Measurements from ENCODE around the gene PABPN1. TPM values are rescaled to one million over a fixed set of nuclear protein-coding genes. Genes with fewer than 3 reads are reported as not detected.

PABPN1 gene
- total and polyA plus RNA-seq, 9 of the 15 experiments (the other 6 are each of a cell fraction or from before 2014, with no cell fraction given): 32.6 to 388 (median 178) TPM

GRCh38 chr14:23286020-23286901 lies 35.0 kb upstream of the PABPN1 start, which contains the start of gene HOMEZ (continued):
- no peak for TF ChIP-seq DLX4 (CRISPR knock-in tag; IDR thresholded peaks at IDR 0.05)
- no peak; the same call in 1 of the 2 replicates for TF ChIP-seq ZNF263 (CRISPR knock-in tag; IDR thresholded peaks at IDR 0.05; ENCODE audit: borderline replicate concordance)
- peak; percentile 89; the same call in 1 of the 2 replicates for TF ChIP-seq ZNF830 (CRISPR knock-in tag; IDR thresholded peaks at IDR 0.05)
- TF ChIP-seq STAG1 (CRISPR knock-in tag; IDR thresholded peaks at IDR 0.05; ENCODE audit: borderline replicate concordance): no peak
- no peak for TF ChIP-seq E2F5 (CRISPR knock-in tag; IDR thresholded peaks at IDR 0.05)
- TF ChIP-seq PREB (CRISPR knock-in tag; IDR thresholded peaks at IDR 0.05): no peak
- TF ChIP-seq SAP30 (IDR thresholded peaks at IDR 0.05; ENCODE audit: borderline replicate concordance, insufficient read depth, low read depth, low read length, poor library complexity, severe bottlenecking): peak; percentile 60
- 0 out of 2 replicates have a peak, but pooled peaks have one; percentile 3 for TF ChIP-seq STAT6 (CRISPR knock-in tag; IDR thresholded peaks at IDR 0.05)
- TF ChIP-seq TEAD1 (CRISPR knock-in tag; IDR thresholded peaks at IDR 0.05): no peak
- no peak for TF ChIP-seq ZNF707 (CRISPR knock-in tag; conservative IDR thresholded peaks at IDR 0.05)
- no peak for TF ChIP-seq ZNF512 (tag; IDR thresholded peaks at IDR 0.05)
- TF ChIP-seq ATF1 (CRISPR knock-in tag; IDR thresholded peaks at IDR 0.05): no peak
- TF ChIP-seq ATF1 (tag; IDR thresholded peaks at IDR 0.05): peak; percentile 76
- peak in 1 of 2 experiments; percentile 43; a peak in 1 of 4 replicates for TF ChIP-seq HDAC1 (IDR thresholded peaks at IDR 0.05)
- no peak for TF ChIP-seq ZNF282 (CRISPR knock-in tag; IDR thresholded peaks at IDR 0.05)
- TF ChIP-seq UBTF (IDR thresholded peaks at IDR 0.05; ENCODE audit: borderline replicate concordance in 1 of 2, low read depth in 2 of 2, low read length in 2 of 2): peak; percentile 48 to 71; a peak in 2 of 4 replicates
- 0 out of 2 replicates have a peak, but pooled peaks have one; percentile 27 for TF ChIP-seq ELF4 (CRISPR knock-in tag; IDR thresholded peaks at IDR 0.05)

Data from K562 (cell line).